Testis (tissue), 3 donors: Measurements from ENCODE around the gene PCP2. TPM values are rescaled to one million over a fixed set of nuclear protein-coding genes. Genes with fewer than 3 reads are reported as not detected.
"Not testable (repeated sequence)": the region's sequence is repeated elsewhere in the genome, so short reads cannot be mapped to it uniquely, and the experiment has no call there.

ENCODE experiments used
- DNase-seq: peaks from one replicate; pipeline ENCODE4 v3.0.0-alpha.2; 2019
- H3K27ac ChIP-seq, 2 donors: fragments of 200-600 bp; sonication (generic); one replicate each; pipeline ENCODE4 v1.5.1; 2019
- H3K27me3 ChIP-seq: fragments of 200-600 bp; sonication (generic); one replicate; pipeline ENCODE4 v1.5.1; 2019
- H3K36me3 ChIP-seq: fragments of 200-600 bp; sonication (generic); one replicate; pipeline ENCODE4 v1.5.1; 2017; ENCODE audit warnings: low read depth; ENCODE audit errors: missing control alignments
- H3K4me1 ChIP-seq: fragments of 200-600 bp; sonication (generic); one replicate; pipeline ENCODE4 v1.5.1; 2019
- H3K4me3 ChIP-seq, 2 donors: fragments of 200-600 bp; sonication (generic); one replicate each; pipeline ENCODE4 v1.5.1; 2017 to 2019
- H3K9me3 ChIP-seq: fragments of 200-600 bp; sonication (generic); one replicate; pipeline ENCODE4 v1.5.1; 2017
- POLR2A ChIP-seq: fragments of 450-650 bp; IDR thresholded peaks from one replicate; pipeline ENCODE4 v1.6.1; 2017; ENCODE audit warnings: antibody characterized with exemption, mild to moderate bottlenecking, moderate library complexity
- WGBS, 2 donors: methylation state at CpG; one replicate each; pipeline ENCODE4 v1.1.5; 2018; 5-methylcytosine and 5-hydroxymethylcytosine counted together
- intact Hi-C: fragments of 100-400 bp; cut with DNase I; formaldehyde crosslinking; loops from one replicate; pipeline ENCODE4 v1.15.1; 2023; ENCODE audit warnings: low total_unique reads
- polyA plus RNA-seq: library from polyadenylated mRNA; stranded (reverse); fragments of 350-450 nt; fragmentation: Illumina TruSeq; extraction: RNeasy Lipid Tissue Mini Kit (QIAGEN cat#74804); gene quantifications from one replicate; pipeline ENCODE4 v1.2.3, GENCODE V29; 2014; ENCODE audit warnings: low read depth, low replicate concordance; ENCODE audit not compliant: insufficient read depth
- total RNA-seq, 2 donors: library from RNA; depleted of rRNA; stranded (reverse); fragments of >200 nt; gene quantifications; one replicate each; pipeline ENCODE4 v1.2.3, GENCODE V29; 2016
- TF ChIP-seq, protein P1 (sequence below), 3 experiments: fragments of 450-650 bp in 2 of 3; fragments of 200-600 bp in 1 of 3; sonication (generic) in 1 of 3; IDR thresholded peaks; one replicate each; pipeline ENCODE4 v1.5.1; 2016 to 2019; ENCODE audit warnings: antibody characterized with exemption in 3 of 3, mild to moderate bottlenecking in 2 of 3, moderate library complexity in 1 of 3

PCP2 gene
- total and polyA plus RNA-seq, 3 donors from 2014 or later, result 38.2 to 164 (median 130) TPM

- no peaks in the 10 kb centered on the region for H3K4me1 ChIP-seq
- H3K36me3 ChIP-seq, result no peaks in the 10 kb centered on the region
- no peaks in the 10 kb centered on the region for H3K9me3 ChIP-seq
- TF ChIP-seq POLR2A, result no peak
- TF ChIP-seq, protein P1, sequence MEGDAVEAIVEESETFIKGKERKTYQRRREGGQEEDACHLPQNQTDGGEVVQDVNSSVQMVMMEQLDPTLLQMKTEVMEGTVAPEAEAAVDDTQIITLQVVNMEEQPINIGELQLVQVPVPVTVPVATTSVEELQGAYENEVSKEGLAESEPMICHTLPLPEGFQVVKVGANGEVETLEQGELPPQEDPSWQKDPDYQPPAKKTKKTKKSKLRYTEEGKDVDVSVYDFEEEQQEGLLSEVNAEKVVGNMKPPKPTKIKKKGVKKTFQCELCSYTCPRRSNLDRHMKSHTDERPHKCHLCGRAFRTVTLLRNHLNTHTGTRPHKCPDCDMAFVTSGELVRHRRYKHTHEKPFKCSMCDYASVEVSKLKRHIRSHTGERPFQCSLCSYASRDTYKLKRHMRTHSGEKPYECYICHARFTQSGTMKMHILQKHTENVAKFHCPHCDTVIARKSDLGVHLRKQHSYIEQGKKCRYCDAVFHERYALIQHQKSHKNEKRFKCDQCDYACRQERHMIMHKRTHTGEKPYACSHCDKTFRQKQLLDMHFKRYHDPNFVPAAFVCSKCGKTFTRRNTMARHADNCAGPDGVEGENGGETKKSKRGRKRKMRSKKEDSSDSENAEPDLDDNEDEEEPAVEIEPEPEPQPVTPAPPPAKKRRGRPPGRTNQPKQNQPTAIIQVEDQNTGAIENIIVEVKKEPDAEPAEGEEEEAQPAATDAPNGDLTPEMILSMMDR (IDR thresholded peaks at IDR 0.05), result no peak
- WGBS, 2 donors, result 89 to 92% methylated on average over 10 to 25 of the region's 26 CpGs
- H3K4me3 ChIP-seq, result no peak overlapping the region
- no peak overlapping the region for H3K27ac ChIP-seq
- no peak for DNase-seq
- no peaks in the 10 kb centered on the region for H3K27me3 ChIP-seq
- intact Hi-C loops, result no loop called here
Observed at GRCh38 chr19:7647156-7647555, 13.6 kb upstream of the PCP2 start.

GRCh38 chr19:7646426-7646700 is 12.8 kb upstream of the PCP2 start:
- no peak overlapping the region for H3K27ac ChIP-seq
- 74 to 94% methylated on average over 4 to 8 of the region's 8 CpGs for WGBS, 2 donors
- H3K9me3 ChIP-seq, result no peaks in the 10 kb centered on the region
- H3K4me1 ChIP-seq, result no peaks in the 10 kb centered on the region
- no peaks in the 10 kb centered on the region for H3K36me3 ChIP-seq
- TF ChIP-seq, protein P1 (IDR thresholded peaks at IDR 0.05), result no peak
- no peak for TF ChIP-seq POLR2A
- H3K27me3 ChIP-seq, result no peaks in the 10 kb centered on the region
- intact Hi-C loops, result no loop called here
- no peak for DNase-seq
- no peak overlapping the region for H3K4me3 ChIP-seq

DNA sequence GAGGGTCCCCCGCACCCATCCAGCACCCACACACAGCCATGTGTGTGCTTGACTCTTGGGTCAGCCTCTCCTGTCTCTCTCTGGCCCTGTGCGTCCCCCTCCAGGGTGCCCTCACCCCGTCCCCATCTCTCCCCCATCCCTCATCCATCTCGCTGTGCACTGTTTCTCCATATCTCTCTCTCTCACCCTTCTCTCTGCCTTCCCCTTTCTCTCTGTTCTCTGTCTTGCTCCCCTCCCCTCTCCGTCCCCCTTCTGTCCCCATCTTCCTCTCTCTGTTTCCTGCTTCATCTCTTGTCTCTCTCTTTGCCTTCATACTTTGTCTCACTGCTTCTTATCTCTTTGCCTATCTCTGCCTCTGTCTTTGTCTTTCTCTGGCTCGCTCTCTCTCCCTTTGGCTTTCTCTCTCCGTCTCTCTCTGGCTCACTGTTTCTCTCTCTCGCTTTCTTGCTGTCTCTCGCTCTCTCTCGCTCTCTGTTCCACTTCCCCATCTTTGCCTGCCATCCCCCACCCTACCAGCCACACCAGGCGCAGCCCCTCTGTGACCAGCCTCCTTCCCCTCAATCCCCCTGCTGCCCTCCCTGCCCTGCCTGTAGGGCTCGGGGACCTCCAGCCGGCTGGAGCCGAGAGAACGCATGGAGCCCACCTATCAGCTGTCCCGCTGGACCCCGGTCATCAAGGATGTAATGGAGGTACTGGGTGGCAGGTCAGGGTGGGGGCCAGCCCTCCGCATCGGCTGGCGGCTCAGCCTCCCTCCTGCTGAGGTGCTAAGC is 12.3 kb upstream of the PCP2 start:
- TF ChIP-seq POLR2A, result no peak
- TF ChIP-seq, protein P1 (IDR thresholded peaks at IDR 0.05), result no peak
- Histone ChIP-seq H3K9me3 (no peaks in the 10 kb centered on the region), H3K4me3 (no peak overlapping the region), H3K27me3 (no peaks in the 10 kb centered on the region), H3K36me3 (no peaks in the 10 kb centered on the region), H3K27ac (no peak overlapping the region), H3K4me1 (no peaks in the 10 kb centered on the region)
- DNase-seq, result no peak
- intact Hi-C loops, result no loop called here
- WGBS, 2 donors, result 71% methylated on average over 17 to 20 of the region's 20 CpGs

GRCh38 chr19:7645163-7645562 is 11.6 kb upstream of the PCP2 start:
- Histone ChIP-seq H3K9me3 (no peaks in the 10 kb centered on the region), H3K4me1 (no peaks in the 10 kb centered on the region), H3K36me3 (no peaks in the 10 kb centered on the region), H3K4me3 (no peak overlapping the region), H3K27ac (no peak overlapping the region), H3K27me3 (no peaks in the 10 kb centered on the region)
- intact Hi-C loops, result no loop called here
- no peak for DNase-seq
- WGBS, 2 donors, result 91 to 97% methylated on average over 5 to 14 of the region's 14 CpGs
- TF ChIP-seq POLR2A, result no peak
- TF ChIP-seq, protein P1 (IDR thresholded peaks at IDR 0.05), result no peak

DNA sequence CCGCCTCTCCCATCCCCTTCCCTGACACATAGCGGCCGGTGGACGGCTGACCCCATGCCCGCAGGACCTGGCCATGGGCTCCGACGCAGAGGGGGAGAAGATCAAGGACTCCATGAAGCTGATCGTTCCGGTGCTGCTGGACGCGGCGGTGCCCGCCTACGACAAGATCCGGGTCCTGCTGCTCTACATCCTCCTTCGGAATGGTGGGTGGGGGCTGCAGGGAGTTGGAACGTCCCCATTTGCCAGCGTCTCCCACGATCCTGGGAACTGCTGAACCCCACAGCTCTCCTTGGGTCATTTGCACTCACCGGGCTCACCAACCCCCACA is 11.0 kb upstream of the PCP2 start:
- intact Hi-C loops, result no loop called here
- no peaks in the 10 kb centered on the region for H3K36me3 ChIP-seq
- 91 to 100% methylated on average over 3 to 20 of the region's 20 CpGs for WGBS, 2 donors

GRCh38 chr19:7643629-7644549 is 10.4 kb upstream of the PCP2 start:
- WGBS, 2 donors, result 59 to 72% methylated on average over 10 of the region's 10 CpGs
- H3K9me3 ChIP-seq, H3K27ac ChIP-seq, DNase-seq, H3K4me1 ChIP-seq, intact Hi-C loops, H3K27me3 ChIP-seq, H3K36me3 ChIP-seq, H3K4me3 ChIP-seq: not testable (repeated sequence)

More for the DNA sequence above, 11.0 kb upstream of the PCP2 start:
- TF ChIP-seq, protein P1 (IDR thresholded peaks at IDR 0.05), result no peak
- TF ChIP-seq POLR2A, result no peak
- Histone ChIP-seq H3K27me3 (no peaks in the 10 kb centered on the region), H3K9me3 (no peaks in the 10 kb centered on the region), H3K4me3 (no peak overlapping the region), H3K4me1 (no peaks in the 10 kb centered on the region), H3K27ac (no peak overlapping the region)
- DNase-seq, result no peak
